Measurements from ENCODE around the gene TMEM253.
A peak's percentile ranks its signal among the peaks of the same experiment; 100 is the strongest.

The TMEM253 gene

GRCh38 chr14:21100931-21101330 lies at the start of gene TMEM253:
Gene TMEM253, plus strand, starts transcription at chr14:21101066. Its CDS starts 278 bp downstream, at chr14:21101344.
- no peaks in the 10 kb centered on the region for H3K36me3 ChIP-seq (ENCODE audit: insufficient read depth, low read length)
- TF ChIP-seq EZH2 (IDR thresholded peaks at IDR 0.05) (no peak), FOXP2 (optimal IDR thresholded peaks at IDR 0.05; ENCODE audit: control extremely low read depth, extremely low read length, insufficient read depth) (no peak), POLR2AphosphoS5 (IDR thresholded peaks at IDR 0.05; ENCODE audit: borderline replicate concordance, low read depth, low read length) (no peak)
- no peak within 1 kb of the TSS for H3K9ac ChIP-seq (ENCODE audit: insufficient read length)
- no peak within 1 kb of the TSS for H3K27ac ChIP-seq
- H3K9me3 ChIP-seq (ENCODE audit: low read depth, low read length), result no peaks in the 10 kb centered on the region
- DNase-seq (ENCODE audit: low read depth, low spot score), result no peak
- H3K4me3 ChIP-seq, result no peak within 1 kb of the TSS

- TF ChIP-seq FOXP2 (optimal IDR thresholded peaks at IDR 0.05; ENCODE audit: control extremely low read depth, extremely low read length, insufficient read depth) (no peak), EZH2 (IDR thresholded peaks at IDR 0.05) (no peak), POLR2AphosphoS5 (IDR thresholded peaks at IDR 0.05; ENCODE audit: borderline replicate concordance, low read depth, low read length) (no peak)
- Histone ChIP-seq H3K9ac (ENCODE audit: insufficient read length) (no peak overlapping the region), H3K9me3 (ENCODE audit: low read depth, low read length) (no peaks in the 10 kb centered on the region), H3K4me3 (no peak overlapping the region), H3K27ac (no peak overlapping the region), H3K36me3 (ENCODE audit: insufficient read depth, low read length) (no peaks in the 10 kb centered on the region)
- no peak for DNase-seq (ENCODE audit: low read depth, low spot score)
Measured at GRCh38 chr14:21053184-21054122, 47.4 kb upstream of the TMEM253 start.

GRCh38 chr14:21054123-21054767 lies 46.6 kb upstream of the TMEM253 start:
- DNase-seq (ENCODE audit: low read depth, low spot score), result no peak
- Histone ChIP-seq H3K27ac (no peak overlapping the region), H3K9me3 (ENCODE audit: low read depth, low read length) (no peaks in the 10 kb centered on the region), H3K36me3 (ENCODE audit: insufficient read depth, low read length) (no peaks in the 10 kb centered on the region), H3K9ac (ENCODE audit: insufficient read length) (no peak overlapping the region), H3K4me3 (no peak overlapping the region)
- TF ChIP-seq FOXP2 (optimal IDR thresholded peaks at IDR 0.05; ENCODE audit: control extremely low read depth, extremely low read length, insufficient read depth) (no peak), EZH2 (IDR thresholded peaks at IDR 0.05) (no peak), POLR2AphosphoS5 (IDR thresholded peaks at IDR 0.05; ENCODE audit: borderline replicate concordance, low read depth, low read length) (no peak)

GRCh38 chr14:21054768-21055145 lies 46.1 kb upstream of the TMEM253 start:
- H3K4me3 ChIP-seq, result no peak overlapping the region
- H3K36me3 ChIP-seq (ENCODE audit: insufficient read depth, low read length), result no peaks in the 10 kb centered on the region
- H3K9me3 ChIP-seq (ENCODE audit: low read depth, low read length), result no peaks in the 10 kb centered on the region
- no peak for TF ChIP-seq FOXP2 (optimal IDR thresholded peaks at IDR 0.05; ENCODE audit: control extremely low read depth, extremely low read length, insufficient read depth)
- no peak for TF ChIP-seq POLR2AphosphoS5 (IDR thresholded peaks at IDR 0.05; ENCODE audit: borderline replicate concordance, low read depth, low read length)
- no peak for TF ChIP-seq EZH2 (IDR thresholded peaks at IDR 0.05)
- H3K9ac ChIP-seq (ENCODE audit: insufficient read length), result no peak overlapping the region
- DNase-seq (ENCODE audit: low read depth, low spot score), result no peak
- no peak overlapping the region for H3K27ac ChIP-seq

GRCh38 chr14:21055432-21056117 lies 45.3 kb upstream of the TMEM253 start:
- TF ChIP-seq EZH2 (IDR thresholded peaks at IDR 0.05), result no peak
- no peak for TF ChIP-seq POLR2AphosphoS5 (IDR thresholded peaks at IDR 0.05; ENCODE audit: borderline replicate concordance, low read depth, low read length)
- TF ChIP-seq FOXP2 (optimal IDR thresholded peaks at IDR 0.05; ENCODE audit: control extremely low read depth, extremely low read length, insufficient read depth), result no peak
- H3K27ac ChIP-seq, result no peak overlapping the region
- no peak overlapping the region for H3K9ac ChIP-seq (ENCODE audit: insufficient read length)
- no peaks in the 10 kb centered on the region for H3K36me3 ChIP-seq (ENCODE audit: insufficient read depth, low read length)
- no peak for DNase-seq (ENCODE audit: low read depth, low spot score)
- no peaks in the 10 kb centered on the region for H3K9me3 ChIP-seq (ENCODE audit: low read depth, low read length)
- no peak overlapping the region for H3K4me3 ChIP-seq

- H3K9ac ChIP-seq (ENCODE audit: insufficient read length), result no peak overlapping the region
- TF ChIP-seq FOXP2 (optimal IDR thresholded peaks at IDR 0.05; ENCODE audit: control extremely low read depth, extremely low read length, insufficient read depth) (no peak), POLR2AphosphoS5 (IDR thresholded peaks at IDR 0.05; ENCODE audit: borderline replicate concordance, low read depth, low read length) (no peak), EZH2 (IDR thresholded peaks at IDR 0.05) (no peak)
- DNase-seq (ENCODE audit: low read depth, low spot score), result no peak
- no peak overlapping the region for H3K4me3 ChIP-seq
- no peaks in the 10 kb centered on the region for H3K36me3 ChIP-seq (ENCODE audit: insufficient read depth, low read length)
- H3K9me3 ChIP-seq (ENCODE audit: low read depth, low read length), result no peaks in the 10 kb centered on the region
- H3K27ac ChIP-seq, result 0 out of 2 replicates have a peak overlapping the region, but pooled peaks have one; percentile 3
Measured at GRCh38 chr14:21056520-21057163, 44.2 kb upstream of the TMEM253 start.

- Histone ChIP-seq H3K27ac (no peak within 1 kb of the TSS), H3K4me3 (no peak within 1 kb of the TSS), H3K36me3 (ENCODE audit: insufficient read depth, low read length) (no peaks in the 10 kb centered on the region), H3K9ac (ENCODE audit: insufficient read length) (no peak within 1 kb of the TSS), H3K9me3 (ENCODE audit: low read depth, low read length) (no peaks in the 10 kb centered on the region)
- no peak for DNase-seq (ENCODE audit: low read depth, low spot score)
- no peak for TF ChIP-seq EZH2 (IDR thresholded peaks at IDR 0.05)
- TF ChIP-seq POLR2AphosphoS5 (IDR thresholded peaks at IDR 0.05; ENCODE audit: borderline replicate concordance, low read depth, low read length), result no peak
- no peak for TF ChIP-seq FOXP2 (optimal IDR thresholded peaks at IDR 0.05; ENCODE audit: control extremely low read depth, extremely low read length, insufficient read depth)
Measured at GRCh38 chr14:21057803-21058675, 42.8 kb upstream of the TMEM253 start, which contains the start of gene RNASE8. Gene RNASE8, plus strand, starts transcription at chr14:21057822. Its CDS starts 71 bp downstream, at chr14:21057893.

Measured in SK-N-MC (cell line).